NCI-H2029 treated with DMSO at 0.1 percent for 48 hours (cell line): Measurements from ENCODE around the gene DCDC1.

Source experiments
- DNase-seq: peaks from one replicate; lab custom pipeline; 2025; lab: John Stamatoyannopoulos, UW

DCDC1 gene

GRCh38 chr11:30853439-30853838, 516.1 kb downstream of the DCDC1 start:
- DNase-seq: no peak

GRCh38 chr11:30852645-30853044, 516.9 kb downstream of the DCDC1 start:
- DNase-seq: no peak

GRCh38 chr11:30852091-30852490, 517.4 kb downstream of the DCDC1 start:
- DNase-seq: no peak

GRCh38 chr11:30837252-30837651, 532.3 kb downstream of the DCDC1 start:
- no peak for DNase-seq

GRCh38 chr11:30832831-30833230, 536.7 kb downstream of the DCDC1 start:
- DNase-seq: no peak

- DNase-seq: no peak
Observed at GRCh38 chr11:30830681-30831080, 538.9 kb downstream of the DCDC1 start.

GRCh38 chr11:30826911-30827310, 542.6 kb downstream of the DCDC1 start:
- no peak for DNase-seq

GRCh38 chr11:30825723-30826122, 543.8 kb downstream of the DCDC1 start:
- no peak for DNase-seq

GRCh38 chr11:30823119-30823518, 546.4 kb downstream of the DCDC1 start:
- DNase-seq: no peak

- DNase-seq: no peak
Observed at GRCh38 chr11:30821438-30821965, 548.0 kb downstream of the DCDC1 start.

GRCh38 chr11:30818721-30819120, 550.8 kb downstream of the DCDC1 start:
- no peak for DNase-seq

- DNase-seq: no peak
Observed at GRCh38 chr11:30816959-30817880, 552.3 kb downstream of the DCDC1 start.

- DNase-seq: no peak
Observed at GRCh38 chr11:30815619-30816018, 553.9 kb downstream of the DCDC1 start.

- DNase-seq: no peak
Observed at GRCh38 chr11:30814737-30815136, 554.8 kb downstream of the DCDC1 start.
